MCF 10A (cell line): Measurements from ENCODE around the gene MAP3K19. TPM values are rescaled to one million over a fixed set of nuclear protein-coding genes. Genes with fewer than 3 reads are reported as not detected.
A peak's percentile ranks its signal among the peaks of the same experiment; 100 is the strongest.
"Not testable (repeated sequence)": the region's sequence is repeated elsewhere in the genome, so short reads cannot be mapped to it uniquely, and the experiment has no call there.

Experiments used
- BruUV-seq: library from RNA; stranded (reverse); fragments of 400-500 nt; replicated peaks from 2 replicates; lab custom pipeline; 2021; lab: Mats Ljungman, UMichigan
- CTCF ChIA-PET: fragments of 300-600 bp; sonication (Branson Sonifier 250); formaldehyde crosslinking; extraction: SDS; loops from one replicate; lab custom pipeline; 2021; ENCODE audit warnings: antibody characterized with exemption, inconsistent platforms; lab: Yijun Ruan, JAX
- POLR2A ChIA-PET: fragments of 300-600, 350-650 bp; sonication (Branson Sonifier 250); formaldehyde crosslinking; extraction: SDS; loops from one replicate; lab custom pipeline; 2020; ENCODE audit warnings: antibody characterized with exemption, inconsistent platforms; lab: Yijun Ruan, JAX
- DNase-seq: peaks from one replicate; pipeline ENCODE4 v3.0.0-alpha.2; 2018; ENCODE audit not compliant: unreplicated experiment
- H3K27ac Mint-ChIP-seq: one replicate; pipeline ENCODE4 v1.8.0; 2022; ENCODE audit warnings: mild to moderate bottlenecking, low read depth, mixed read lengths; ENCODE audit not compliant: unreplicated experiment
- H3K27me3 Mint-ChIP-seq: one replicate; pipeline ENCODE4 v1.8.0; 2022; ENCODE audit warnings: mixed read lengths; ENCODE audit not compliant: insufficient read depth, unreplicated experiment
- H3K36me3 Mint-ChIP-seq: one replicate; pipeline ENCODE4 v1.8.0; 2022; ENCODE audit warnings: mild to moderate bottlenecking, moderate library complexity, mixed read lengths; ENCODE audit not compliant: insufficient read depth, unreplicated experiment
- H3K4me1 Mint-ChIP-seq: one replicate; pipeline ENCODE4 v1.8.0; 2022; ENCODE audit warnings: mixed read lengths; ENCODE audit not compliant: insufficient read depth, unreplicated experiment
- H3K4me3 Mint-ChIP-seq: one replicate; pipeline ENCODE4 v1.8.0; 2022; ENCODE audit warnings: mild to moderate bottlenecking, moderate library complexity, mixed read lengths; ENCODE audit not compliant: unreplicated experiment
- H3K9me3 Mint-ChIP-seq: one replicate; pipeline ENCODE4 v1.8.0; 2022; ENCODE audit warnings: mixed read lengths; ENCODE audit not compliant: unreplicated experiment
- CTCF ChIP-seq: fragments of 200-600 bp; IDR thresholded peaks from one replicate; pipeline ENCODE4 v1.8.0; 2022; ENCODE audit warnings: antibody characterized with exemption, mild to moderate bottlenecking; ENCODE audit not compliant: unreplicated experiment
- intact Hi-C: fragments of 100-400 bp; cut with micrococcal nuclease; formaldehyde crosslinking; loops from 2 replicates; pipeline ENCODE4 v1.14.1; 2022
- total RNA-seq: library from RNA; stranded (reverse); gene quantifications from 2 replicates; pipeline ENCODE4 v1.2.3, GENCODE V29; 2022

Gene MAP3K19
- total RNA-seq, 1 experiment from 2014 or later = not detected

GRCh38 chr2:135094508-135094907 is 47.3 kb upstream of the MAP3K19 start:
- no peak for TF ChIP-seq CTCF
- no peaks in the 10 kb centered on the region for H3K9me3 Mint-ChIP-seq
- no peak overlapping the region for H3K4me3 Mint-ChIP-seq
- BruUV-seq = no TSS peak
- DNase-seq = no peak
- POLR2A ChIA-PET = interaction anchor here (0.8 kb wide), 1 partner anchor 42 kb away, joined by 3 read pairs; the partner anchor contains the start of gene RAB3GAP1
- H3K27ac Mint-ChIP-seq = no peak overlapping the region
- H3K27me3 Mint-ChIP-seq = no peaks in the 10 kb centered on the region
- intact Hi-C loops = no loop called here
- H3K36me3 Mint-ChIP-seq = peaks cover 39% of the 10 kb centered on the region
- CTCF ChIA-PET = interaction anchor here (1.0 kb wide), 1 partner anchor 91 kb away, joined by 3 read pairs; no protein-coding TSS in a partner anchor
- peaks cover 13% of the 10 kb centered on the region for H3K4me1 Mint-ChIP-seq

- Mint-ChIP-seq H3K4me3 (no peak overlapping the region), H3K4me1 (peaks cover 13% of the 10 kb centered on the region), H3K36me3 (peaks cover 32% of the 10 kb centered on the region), H3K27me3 (no peaks in the 10 kb centered on the region), H3K27ac (peak overlapping the region; percentile 65), H3K9me3 (no peaks in the 10 kb centered on the region)
- POLR2A ChIA-PET = interaction anchor here (0.8 to 1.1 kb wide), 5 partner anchors 16 to 64 kb away, joined by 3 to 4 read pairs (median 4); partner anchors contain the start of gene RAB3GAP1
- TF ChIP-seq CTCF = no peak
- no TSS peak for BruUV-seq
- CTCF ChIA-PET = interaction anchor here (1.0 to 1.5 kb wide), 2 partner anchors 22 to 90 kb away, joined by 3 to 6 read pairs; no protein-coding TSS in a partner anchor
- no peak for DNase-seq
- intact Hi-C loops = no loop called here
These were observed 46.6 kb upstream of the MAP3K19 start for GRCh38 chr2:135093670-135094330.

GRCh38 chr2:135093193-135093592 is 45.9 kb upstream of the MAP3K19 start:
- intact Hi-C loops = no loop called here
- no TSS peak for BruUV-seq
- ChIA-PET POLR2A (interaction anchor here (0.7 to 1.1 kb wide), 6 partner anchors 15 to 65 kb away, joined by 3 to 4 read pairs (median 4); partner anchors contain the start of gene RAB3GAP1), CTCF (interaction anchor here (1.5 kb wide), 1 partner anchor 22 kb away, joined by 6 read pairs; no protein-coding TSS in a partner anchor)
- Mint-ChIP-seq H3K4me3 (no peak overlapping the region), H3K4me1 (peaks cover 13% of the 10 kb centered on the region), H3K36me3 (peaks cover 30% of the 10 kb centered on the region), H3K27ac (peak overlapping the region; percentile 65), H3K27me3 (no peaks in the 10 kb centered on the region), H3K9me3 (no peaks in the 10 kb centered on the region)
- DNase-seq = no peak
- no peak for TF ChIP-seq CTCF

GRCh38 chr2:135091681-135092080 is 44.4 kb upstream of the MAP3K19 start:
- H3K36me3 Mint-ChIP-seq = peaks cover 30% of the 10 kb centered on the region
- peaks cover 13% of the 10 kb centered on the region for H3K4me1 Mint-ChIP-seq
- intact Hi-C loops = no loop called here
- no peak for TF ChIP-seq CTCF
- H3K4me3 Mint-ChIP-seq = no peak overlapping the region
- ChIA-PET CTCF (no interaction called here), POLR2A (interaction anchor here (0.6 kb wide), 1 partner anchor 28 kb away, joined by 3 read pairs; no protein-coding TSS in a partner anchor)
- H3K27me3 Mint-ChIP-seq = no peaks in the 10 kb centered on the region
- BruUV-seq = no TSS peak
- no peaks in the 10 kb centered on the region for H3K9me3 Mint-ChIP-seq
- H3K27ac Mint-ChIP-seq = no peak overlapping the region
- no peak for DNase-seq

- H3K27me3 Mint-ChIP-seq, BruUV-seq, DNase-seq, H3K9me3 Mint-ChIP-seq, H3K27ac Mint-ChIP-seq, intact Hi-C loops, H3K4me3 Mint-ChIP-seq: not testable (repeated sequence)
- CTCF ChIA-PET = interaction anchor here (2.0 kb wide), 1 partner anchor 86 kb away, joined by 9 read pairs; no protein-coding TSS in a partner anchor
- peaks cover 23% of the 10 kb centered on the region for H3K36me3 Mint-ChIP-seq
- H3K4me1 Mint-ChIP-seq = peaks cover 13% of the 10 kb centered on the region
- POLR2A ChIA-PET = interaction anchor here (1.0 kb wide), 1 partner anchor 37 kb away, joined by 3 read pairs; no protein-coding TSS in a partner anchor
These were observed 42.4 kb upstream of the MAP3K19 start for GRCh38 chr2:135089597-135089996.
